Mesendoderm (in vitro differentiated cells): Measurements from ENCODE around the gene RBKS.
"Not testable (repeated sequence)": the region's sequence is repeated elsewhere in the genome, so short reads cannot be mapped to it uniquely, and the experiment has no call there.

Experiments used
- DNase-seq: peaks from one replicate; pipeline ENCODE4 v3.0.0; 2013
- H2AK5ac ChIP-seq: 2 replicates; pipeline ENCODE4 v1.6.1; 2013; ENCODE audit warnings: low read length, inconsistent platforms
- H2BK120ac ChIP-seq: 2 replicates; pipeline ENCODE4 v1.6.1; 2013; ENCODE audit warnings: low read depth, mild to moderate bottlenecking, low read length, moderate library complexity, mixed read lengths
- H2BK15ac ChIP-seq: replicated peaks from 2 replicates; pipeline ENCODE4 v1.6.1; 2013; ENCODE audit warnings: low read depth, mild to moderate bottlenecking, moderate library complexity
- H2BK5ac ChIP-seq: 2 replicates; pipeline ENCODE4 v1.6.1; 2013; ENCODE audit warnings: low read length, inconsistent platforms
- H3K18ac ChIP-seq: 2 replicates; pipeline ENCODE4 v1.6.1; 2013; ENCODE audit warnings: mild to moderate bottlenecking, low read length, mixed read lengths
- H3K23ac ChIP-seq: one replicate; pipeline ENCODE4 v1.6.1; 2013; ENCODE audit warnings: low read length
- H3K27ac ChIP-seq: 2 replicates; pipeline ENCODE4 v1.5.1; 2013; ENCODE audit warnings: low read depth, mild to moderate bottlenecking, inconsistent platforms, low read length, moderate library complexity
- H3K27me3 ChIP-seq: 2 replicates; pipeline ENCODE4 v1.6.1; 2013; ENCODE audit warnings: low read length, control low read depth, mild to moderate bottlenecking, inconsistent platforms; ENCODE audit not compliant: insufficient read depth, poor library complexity
- H3K36me3 ChIP-seq: 2 replicates; pipeline ENCODE4 v1.6.1; 2013; ENCODE audit warnings: low read length, inconsistent platforms; ENCODE audit not compliant: control insufficient read depth, insufficient read depth
- H3K4ac ChIP-seq: one replicate; pipeline ENCODE4 v1.6.1; 2013; ENCODE audit warnings: low read depth, mild to moderate bottlenecking, low read length, moderate library complexity
- H3K4me1 ChIP-seq: 2 replicates; pipeline ENCODE4 v1.6.1; 2013; ENCODE audit warnings: low read depth, low read length, inconsistent platforms; ENCODE audit not compliant: control insufficient read depth
- H3K4me2 ChIP-seq: 2 replicates; pipeline ENCODE4 v1.6.1; 2013; ENCODE audit warnings: low read length
- H3K4me3 ChIP-seq: 2 replicates; pipeline ENCODE4 v1.5.1; 2013; ENCODE audit warnings: mild to moderate bottlenecking, low read length
- H3K56ac ChIP-seq: one replicate; pipeline ENCODE4 v1.6.1; 2013; ENCODE audit warnings: low read length
- H3K79me1 ChIP-seq: 2 replicates; pipeline ENCODE4 v1.6.1; 2013; ENCODE audit warnings: low read length, inconsistent platforms
- H3K79me2 ChIP-seq: 2 replicates; pipeline ENCODE4 v1.6.1; 2013; ENCODE audit warnings: mild to moderate bottlenecking, low read length; ENCODE audit not compliant: control insufficient read depth, insufficient read depth
- H3K9ac ChIP-seq: 2 replicates; pipeline ENCODE4 v1.6.1; 2013; ENCODE audit warnings: low read length, inconsistent platforms
- H4K5ac ChIP-seq: one replicate; pipeline ENCODE4 v1.6.1; 2013; ENCODE audit warnings: low read length
- H4K8ac ChIP-seq: one replicate; pipeline ENCODE4 v1.6.1; 2013; ENCODE audit warnings: low read depth, mild to moderate bottlenecking, control low read depth, low read length, moderate library complexity
- WGBS: extraction: QIAGEN DNeasy Blood & Tissue Kit; methylation state at CpG from one replicate; pipeline ENCODE4 v1.1.7; 2013; ENCODE audit warnings: low lambda C conversion rate, missing lambda C conversion rate; ENCODE audit not compliant: insufficient coverage; ENCODE audit errors: extremely low coverage; 5-methylcytosine and 5-hydroxymethylcytosine counted together

Gene RBKS

DNA sequence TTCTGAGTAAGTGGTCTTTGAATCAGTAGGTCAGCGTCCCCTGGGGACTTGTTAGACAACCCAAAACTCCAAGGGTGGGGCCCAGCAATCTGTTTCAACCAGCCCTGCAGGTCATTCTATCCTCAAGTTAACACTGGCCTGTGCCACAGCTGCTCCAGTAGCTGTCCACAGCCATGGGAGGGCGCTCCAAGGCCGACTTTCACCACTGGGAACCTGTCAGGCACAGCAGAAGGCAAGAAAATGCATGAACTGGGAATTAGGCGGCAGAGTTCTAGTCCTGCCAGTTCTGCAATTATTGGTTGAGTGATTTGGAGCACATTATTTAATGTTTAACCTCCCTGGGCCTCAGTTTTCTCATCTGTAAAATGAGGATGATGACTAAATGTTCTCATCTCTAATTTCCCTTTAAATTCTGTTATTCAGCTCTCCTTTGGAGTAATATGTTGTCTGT is 136.0 kb downstream of the RBKS start:
- H3K23ac ChIP-seq: no peak overlapping the region
- peaks cover 7% of the 10 kb centered on the region for H3K4me1 ChIP-seq
- H3K56ac ChIP-seq: no peak overlapping the region
- H3K27me3 ChIP-seq: no peaks in the 10 kb centered on the region
- H3K79me1 ChIP-seq: no peaks in the 10 kb centered on the region
- no peak overlapping the region for H2AK5ac ChIP-seq
- H3K4ac ChIP-seq: no peak overlapping the region
- no peak overlapping the region for H4K5ac ChIP-seq
- H3K9ac ChIP-seq: no peak overlapping the region
- no peaks in the 10 kb centered on the region for H3K36me3 ChIP-seq
- H3K27ac ChIP-seq: no peak overlapping the region
- H3K79me2 ChIP-seq: no peaks in the 10 kb centered on the region
- no peak overlapping the region for H3K18ac ChIP-seq
- DNase-seq: peak; percentile 89
- WGBS: no CpG with 5 or more reads among the region's 4 CpGs
- H2BK120ac ChIP-seq: no peak overlapping the region
- no peak overlapping the region for H3K4me3 ChIP-seq
- H2BK5ac ChIP-seq: no peak overlapping the region
- H3K4me2 ChIP-seq: no peak overlapping the region
- H4K8ac ChIP-seq: no peak overlapping the region
- H2BK15ac ChIP-seq: no peak overlapping the region

- Histone ChIP-seq H3K79me1 (no peaks in the 10 kb centered on the region), H2AK5ac (no peak overlapping the region), H3K18ac (peak overlapping the region; percentile 75), H2BK5ac (peak overlapping the region; percentile 95), H3K23ac (no peak overlapping the region), H3K4ac (peak overlapping the region; percentile 84), H3K4me3 (peak overlapping the region; percentile 50), H3K36me3 (no peaks in the 10 kb centered on the region), H3K4me1 (peaks cover 7% of the 10 kb centered on the region), H3K27ac (peak overlapping the region; percentile 74), H3K9ac (peak overlapping the region; percentile 78), H3K27me3 (no peaks in the 10 kb centered on the region), H3K56ac (peak overlapping the region; percentile 78), H2BK120ac (peak overlapping the region; percentile 63), H4K8ac (peak overlapping the region; percentile 88), H2BK15ac (no peak overlapping the region), H4K5ac (no peak overlapping the region), H3K4me2 (peak overlapping the region; percentile 21), H3K79me2 (no peaks in the 10 kb centered on the region)
- WGBS: no CpG with 5 or more reads among the region's 16 CpGs
- peak; percentile 95 for DNase-seq
These were observed 137.5 kb downstream of the RBKS start for GRCh38 chr2:27752551-27753237.

DNA sequence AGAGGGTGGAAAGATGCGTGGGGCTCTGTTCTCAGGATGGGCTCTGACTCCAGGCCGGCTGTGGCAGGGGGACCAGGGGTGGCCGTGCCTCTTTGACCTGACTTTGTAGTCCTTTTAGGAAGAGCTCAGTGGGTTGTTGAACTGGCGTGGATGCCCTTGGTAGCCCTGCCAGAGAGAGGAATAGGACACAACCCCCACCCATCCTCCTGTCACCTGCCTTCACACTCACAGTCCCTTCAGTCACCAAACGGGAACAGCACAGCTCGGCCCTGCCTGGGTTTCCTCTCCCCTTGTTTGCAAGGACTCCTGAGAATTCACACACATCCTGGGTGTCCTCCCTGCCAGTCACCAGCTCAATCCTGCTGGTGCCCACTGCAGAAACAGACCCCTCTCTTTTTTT is 138.8 kb downstream of the RBKS start:
- H4K8ac ChIP-seq: no peak overlapping the region
- no peak overlapping the region for H2BK5ac ChIP-seq
- no peak for DNase-seq
- H3K4me1 ChIP-seq: peaks cover 7% of the 10 kb centered on the region
- H4K5ac ChIP-seq: no peak overlapping the region
- H2AK5ac ChIP-seq: no peak overlapping the region
- H3K4ac ChIP-seq: no peak overlapping the region
- no peaks in the 10 kb centered on the region for H3K27me3 ChIP-seq
- H3K27ac ChIP-seq: no peak overlapping the region
- peak overlapping the region; percentile 4 for H3K56ac ChIP-seq
- H3K23ac ChIP-seq: no peak overlapping the region
- H3K9ac ChIP-seq: no peak overlapping the region
- H3K18ac ChIP-seq: no peak overlapping the region
- H2BK120ac ChIP-seq: no peak overlapping the region
- H3K4me3 ChIP-seq: no peak overlapping the region
- H3K79me1 ChIP-seq: no peaks in the 10 kb centered on the region
- H3K36me3 ChIP-seq: no peaks in the 10 kb centered on the region
- WGBS: no CpG with 5 or more reads among the region's 6 CpGs
- H2BK15ac ChIP-seq: no peak overlapping the region
- no peak overlapping the region for H3K4me2 ChIP-seq
- H3K79me2 ChIP-seq: no peaks in the 10 kb centered on the region

DNA sequence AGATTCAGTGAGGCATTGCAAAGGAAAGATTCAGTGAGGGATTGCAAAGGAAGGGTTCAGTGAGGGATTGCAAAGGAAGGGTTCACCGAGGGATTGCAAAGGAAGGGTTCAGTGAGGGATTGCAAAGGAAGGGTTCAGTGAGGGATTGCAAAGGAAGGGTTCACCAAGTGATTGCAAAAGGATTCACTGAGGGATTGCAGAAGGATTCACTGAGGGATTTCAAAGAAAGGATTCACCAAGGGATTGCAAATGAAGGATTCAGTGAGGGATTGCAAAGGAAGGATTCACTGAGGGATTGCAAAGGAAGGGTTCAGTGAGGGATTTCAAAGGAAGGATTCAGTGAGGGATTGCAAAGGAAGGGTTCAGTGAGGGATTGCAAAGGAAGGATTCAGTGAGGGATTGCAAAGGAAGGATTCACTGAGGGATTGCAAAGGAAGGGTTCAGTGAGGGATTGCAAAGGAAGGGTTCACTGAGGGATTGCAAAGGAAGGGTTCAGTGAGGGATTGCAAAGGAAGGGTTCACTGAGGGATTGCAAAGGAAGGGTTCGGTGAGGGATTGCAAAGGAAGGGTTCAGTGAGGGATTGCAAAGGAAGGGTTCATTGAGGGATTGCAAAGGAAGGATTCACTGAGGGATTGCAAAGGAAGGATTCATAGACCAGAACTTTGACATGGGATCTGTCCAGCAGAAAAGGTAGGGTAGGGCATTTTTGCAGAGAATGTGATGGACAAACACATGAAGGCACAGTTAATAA is 141.2 kb downstream of the RBKS start:
- DNase-seq, H4K8ac ChIP-seq, H3K56ac ChIP-seq, H3K4me1 ChIP-seq, H3K4me3 ChIP-seq, H3K27ac ChIP-seq, H4K5ac ChIP-seq, H2AK5ac ChIP-seq, H3K18ac ChIP-seq, H3K36me3 ChIP-seq, H3K79me2 ChIP-seq, H3K4ac ChIP-seq, H2BK5ac ChIP-seq, H2BK120ac ChIP-seq, H3K79me1 ChIP-seq, H3K23ac ChIP-seq, H2BK15ac ChIP-seq, H3K27me3 ChIP-seq, H3K9ac ChIP-seq, H3K4me2 ChIP-seq: not testable (repeated sequence)
- no CpG with 5 or more reads among the region's 2 CpGs for WGBS

DNA sequence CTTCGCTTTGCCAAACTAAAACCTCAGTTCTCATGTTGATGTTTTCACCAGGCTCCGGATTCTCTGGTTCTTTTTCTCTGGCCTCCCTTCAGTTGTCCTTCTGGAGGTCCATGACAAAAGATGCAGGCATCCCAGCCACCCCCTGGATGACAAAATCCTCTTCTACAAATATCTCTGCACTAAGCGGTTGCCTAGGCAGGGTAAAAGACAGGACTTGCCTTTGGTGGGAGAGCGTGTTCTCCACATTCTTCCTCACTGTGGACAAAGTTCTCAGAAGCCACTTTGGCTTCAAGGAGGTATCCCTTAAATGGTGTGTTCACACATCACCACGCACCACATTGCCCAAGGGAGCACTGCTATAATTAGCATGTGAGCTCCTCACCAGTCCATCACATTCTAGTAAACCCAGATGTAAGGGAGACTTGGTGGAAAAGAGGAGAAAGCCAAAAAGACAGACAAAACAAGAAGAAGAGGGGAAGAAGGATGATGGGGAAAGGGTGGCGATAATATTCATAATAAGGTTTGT is 142.3 kb downstream of the RBKS start:
- no peak overlapping the region for H3K23ac ChIP-seq
- H3K79me2 ChIP-seq: no peaks in the 10 kb centered on the region
- no peak overlapping the region for H2AK5ac ChIP-seq
- H2BK15ac ChIP-seq: no peak overlapping the region
- H3K4me1 ChIP-seq: no peaks in the 10 kb centered on the region
- H2BK120ac ChIP-seq: no peak overlapping the region
- H3K56ac ChIP-seq: no peak overlapping the region
- H3K27ac ChIP-seq: no peak overlapping the region
- H3K9ac ChIP-seq: no peak overlapping the region
- no peak for DNase-seq
- no peak overlapping the region for H2BK5ac ChIP-seq
- no peak overlapping the region for H3K4me3 ChIP-seq
- no peak overlapping the region for H3K4ac ChIP-seq
- H3K4me2 ChIP-seq: no peak overlapping the region
- no peak overlapping the region for H3K18ac ChIP-seq
- H3K27me3 ChIP-seq: no peaks in the 10 kb centered on the region
- no peaks in the 10 kb centered on the region for H3K36me3 ChIP-seq
- no peak overlapping the region for H4K5ac ChIP-seq
- H3K79me1 ChIP-seq: no peaks in the 10 kb centered on the region
- no peak overlapping the region for H4K8ac ChIP-seq
- no CpG with 5 or more reads among the region's 6 CpGs for WGBS
